Neural progenitor cell (in vitro differentiated cells): ENCODE results near the gene ATP10B. TPM values are rescaled to one million over a fixed set of nuclear protein-coding genes. Genes with fewer than 3 reads are reported as not detected.

Experiments
- DNase-seq: peaks from one replicate; pipeline ENCODE4 v3.0.0-alpha.2; 2016; ENCODE audit warnings: low spot score
- H2AFZ ChIP-seq: fragments of 200-600 bp; sonication (generic); replicated peaks from 2 replicates; pipeline ENCODE4 v1.6.1; 2016; ENCODE audit warnings: antibody characterized with exemption
- H3F3A ChIP-seq: fragments of 200-600 bp; sonication (generic); 2 replicates; pipeline ENCODE4 v1.6.1; 2016; ENCODE audit warnings: antibody characterized with exemption, low read depth
- H3K27ac ChIP-seq: fragments of 200-600 bp; sonication (generic); 2 replicates; pipeline ENCODE4 v1.5.1; 2016; ENCODE audit warnings: mild to moderate bottlenecking
- H3K27me3 ChIP-seq: fragments of 200-600 bp; sonication (generic); 2 replicates; pipeline ENCODE4 v1.6.1; 2016; ENCODE audit warnings: mild to moderate bottlenecking, moderate library complexity
- H3K36me3 ChIP-seq: fragments of 200-600 bp; sonication (generic); 2 replicates; pipeline ENCODE4 v1.5.1; 2016
- H3K4me1 ChIP-seq: fragments of 200-600 bp; sonication (generic); 2 replicates; pipeline ENCODE4 v1.6.1; 2016; ENCODE audit warnings: mixed run types
- H3K4me2 ChIP-seq: fragments of 200-600 bp; sonication (generic); 2 replicates; pipeline ENCODE4 v1.6.1; 2016
- H3K4me3 ChIP-seq: fragments of 200-600 bp; sonication (generic); 2 replicates; pipeline ENCODE4 v1.5.1; 2016
- H3K79me2 ChIP-seq: fragments of 200-600 bp; sonication (generic); 2 replicates; pipeline ENCODE4 v1.6.1; 2016; ENCODE audit warnings: low read depth
- H3K9ac ChIP-seq: fragments of 200-600 bp; sonication (generic); 2 replicates; pipeline ENCODE4 v1.6.1; 2016
- H3K9me3 ChIP-seq: fragments of 200-600 bp; sonication (generic); 2 replicates; pipeline ENCODE4 v1.5.1; 2016; ENCODE audit warnings: low read depth
- H4K20me1 ChIP-seq: fragments of 200-600 bp; sonication (generic); 2 replicates; pipeline ENCODE4 v1.6.1; 2016; ENCODE audit warnings: low read depth
- H3K27ac Mint-ChIP-seq: 3 replicates; pipeline ENCODE4 v1.8.0; 2021; ENCODE audit warnings: mixed read lengths
- H3K27me3 Mint-ChIP-seq: 2 replicates; pipeline ENCODE4 v1.8.0; 2022; ENCODE audit warnings: low read depth, mild to moderate bottlenecking, inconsistent platforms, moderate library complexity, mixed read lengths; ENCODE audit not compliant: insufficient read depth
- H3K36me3 Mint-ChIP-seq: 3 replicates; pipeline ENCODE4 v1.8.0; 2021; ENCODE audit warnings: mixed read lengths
- H3K4me1 Mint-ChIP-seq: 3 replicates; pipeline ENCODE4 v1.8.0; 2021; ENCODE audit warnings: mixed read lengths
- H3K4me3 Mint-ChIP-seq: 3 replicates; pipeline ENCODE4 v1.8.0; 2021; ENCODE audit warnings: mild to moderate bottlenecking, moderate library complexity, mixed read lengths
- H3K9me3 Mint-ChIP-seq: 3 replicates; pipeline ENCODE4 v1.8.0; 2020; ENCODE audit warnings: mixed read lengths
- EZH2 ChIP-seq: fragments of 200-600 bp; sonication (generic); IDR thresholded peaks from 2 replicates; pipeline ENCODE4 v1.6.1; 2017; ENCODE audit warnings: antibody characterized with exemption, mild to moderate bottlenecking, moderate library complexity
- EZH2phosphoT487 ChIP-seq: fragments of 200-600 bp; sonication (generic); IDR thresholded peaks from 2 replicates; pipeline ENCODE4 v1.6.1; 2017; ENCODE audit warnings: antibody characterized with exemption
- total RNA-seq: library from RNA; depleted of rRNA; stranded (reverse); fragments of >200 nt; gene quantifications from 2 replicates; pipeline ENCODE4 v1.2.3, GENCODE V29; 2015; ENCODE audit warnings: low replicate concordance
- TF ChIP-seq, protein P1 (sequence below): fragments of 200-600 bp; sonication (generic); IDR thresholded peaks from 2 replicates; pipeline ENCODE4 v1.5.1; 2017; ENCODE audit warnings: antibody characterized with exemption, mild to moderate bottlenecking

The ATP10B gene
- total RNA-seq, 1 donor from 2014 or later, result not detected

DNA sequence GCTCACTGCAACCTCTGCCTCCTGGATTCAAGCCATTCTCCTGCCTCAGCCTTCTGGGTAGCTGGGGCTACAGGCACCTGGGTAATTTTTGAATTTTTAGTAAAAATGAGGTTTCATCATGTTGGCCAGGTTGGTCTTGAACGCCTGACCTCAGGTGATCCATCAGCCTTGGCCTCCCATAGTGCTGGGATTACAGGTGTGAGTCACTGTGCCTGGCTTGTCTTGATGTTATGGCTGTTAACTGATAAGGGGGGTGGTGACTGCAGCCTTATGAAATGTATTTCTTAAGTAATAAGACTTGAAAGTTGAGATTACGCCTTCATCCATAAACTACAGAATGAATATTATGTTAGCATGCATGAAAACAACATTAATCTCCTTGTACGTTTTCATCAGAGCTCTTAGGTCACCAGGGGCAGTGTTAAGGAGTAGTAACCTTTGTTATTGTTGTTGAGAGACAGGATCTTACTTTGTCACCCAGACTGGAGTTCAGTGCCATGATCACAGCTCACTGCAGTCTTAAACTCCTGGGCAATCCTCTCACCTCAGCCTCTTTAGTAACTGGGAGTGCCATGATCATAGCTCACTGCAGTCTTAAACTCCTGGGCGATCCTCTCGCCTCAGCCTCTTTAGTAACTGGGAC is 148.3 kb downstream of the ATP10B start:
- peaks cover 3% of the 10 kb centered on the region for H3K4me1 Mint-ChIP-seq
- H3K36me3 Mint-ChIP-seq, result no peaks in the 10 kb centered on the region
- H3K27ac Mint-ChIP-seq, result no peak overlapping the region
- no peak overlapping the region for H2AFZ ChIP-seq
- H3K9me3 Mint-ChIP-seq, result peaks cover 2% of the 10 kb centered on the region
- no peaks in the 10 kb centered on the region for H3F3A ChIP-seq
- H3K36me3 ChIP-seq, result no peaks in the 10 kb centered on the region
- H4K20me1 ChIP-seq, result no peaks in the 10 kb centered on the region
- no peak for DNase-seq
- no peak overlapping the region for H3K4me3 ChIP-seq
- no peaks in the 10 kb centered on the region for H3K9me3 ChIP-seq
- no peaks in the 10 kb centered on the region for H3K27me3 Mint-ChIP-seq
- no peak overlapping the region for H3K4me3 Mint-ChIP-seq
- H3K27me3 ChIP-seq, result no peaks in the 10 kb centered on the region
- H3K27ac ChIP-seq, result no peak overlapping the region
- TF ChIP-seq, protein P1, sequence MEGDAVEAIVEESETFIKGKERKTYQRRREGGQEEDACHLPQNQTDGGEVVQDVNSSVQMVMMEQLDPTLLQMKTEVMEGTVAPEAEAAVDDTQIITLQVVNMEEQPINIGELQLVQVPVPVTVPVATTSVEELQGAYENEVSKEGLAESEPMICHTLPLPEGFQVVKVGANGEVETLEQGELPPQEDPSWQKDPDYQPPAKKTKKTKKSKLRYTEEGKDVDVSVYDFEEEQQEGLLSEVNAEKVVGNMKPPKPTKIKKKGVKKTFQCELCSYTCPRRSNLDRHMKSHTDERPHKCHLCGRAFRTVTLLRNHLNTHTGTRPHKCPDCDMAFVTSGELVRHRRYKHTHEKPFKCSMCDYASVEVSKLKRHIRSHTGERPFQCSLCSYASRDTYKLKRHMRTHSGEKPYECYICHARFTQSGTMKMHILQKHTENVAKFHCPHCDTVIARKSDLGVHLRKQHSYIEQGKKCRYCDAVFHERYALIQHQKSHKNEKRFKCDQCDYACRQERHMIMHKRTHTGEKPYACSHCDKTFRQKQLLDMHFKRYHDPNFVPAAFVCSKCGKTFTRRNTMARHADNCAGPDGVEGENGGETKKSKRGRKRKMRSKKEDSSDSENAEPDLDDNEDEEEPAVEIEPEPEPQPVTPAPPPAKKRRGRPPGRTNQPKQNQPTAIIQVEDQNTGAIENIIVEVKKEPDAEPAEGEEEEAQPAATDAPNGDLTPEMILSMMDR, result no peak
- TF ChIP-seq EZH2phosphoT487 (no peak), EZH2 (no peak)
- peaks cover 3% of the 10 kb centered on the region for H3K4me1 ChIP-seq
- no peaks in the 10 kb centered on the region for H3K79me2 ChIP-seq
- no peak overlapping the region for H3K9ac ChIP-seq
- H3K4me2 ChIP-seq, result no peak overlapping the region

DNA sequence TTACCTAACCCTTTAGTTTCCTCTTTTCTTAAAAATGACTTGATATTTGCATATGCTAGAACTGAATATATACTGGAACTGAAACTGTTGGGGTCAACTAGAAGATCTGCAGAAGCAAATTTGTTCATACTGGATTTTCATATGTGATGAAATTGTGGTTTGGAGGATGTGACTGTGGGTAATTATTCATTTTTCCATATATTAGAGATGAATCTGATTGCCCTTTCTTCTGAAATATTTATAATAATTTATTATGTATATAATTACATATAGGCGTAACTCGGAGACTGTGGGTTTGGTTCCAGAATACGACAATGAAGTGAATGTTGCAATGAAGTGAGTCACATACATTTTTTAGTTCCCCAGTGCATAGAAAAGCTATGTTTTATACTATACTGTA is 149.1 kb downstream of the ATP10B start:
- no peaks in the 10 kb centered on the region for H3K27me3 Mint-ChIP-seq
- Histone ChIP-seq H3K4me2 (no peak overlapping the region), H2AFZ (no peak overlapping the region), H3K9me3 (no peaks in the 10 kb centered on the region), H3K27ac (no peak overlapping the region), H3K4me3 (no peak overlapping the region), H4K20me1 (no peaks in the 10 kb centered on the region), H3K4me1 (peaks cover 3% of the 10 kb centered on the region), H3F3A (no peaks in the 10 kb centered on the region), H3K9ac (no peak overlapping the region), H3K27me3 (no peaks in the 10 kb centered on the region), H3K79me2 (no peaks in the 10 kb centered on the region), H3K36me3 (no peaks in the 10 kb centered on the region)
- H3K4me3 Mint-ChIP-seq, result no peak overlapping the region
- H3K9me3 Mint-ChIP-seq, result peaks cover 2% of the 10 kb centered on the region
- H3K4me1 Mint-ChIP-seq, result peaks cover 3% of the 10 kb centered on the region
- H3K27ac Mint-ChIP-seq, result no peak overlapping the region
- DNase-seq, result no peak
- TF ChIP-seq, protein P1, result no peak
- TF ChIP-seq EZH2 (no peak), EZH2phosphoT487 (no peak)
- no peaks in the 10 kb centered on the region for H3K36me3 Mint-ChIP-seq

DNA sequence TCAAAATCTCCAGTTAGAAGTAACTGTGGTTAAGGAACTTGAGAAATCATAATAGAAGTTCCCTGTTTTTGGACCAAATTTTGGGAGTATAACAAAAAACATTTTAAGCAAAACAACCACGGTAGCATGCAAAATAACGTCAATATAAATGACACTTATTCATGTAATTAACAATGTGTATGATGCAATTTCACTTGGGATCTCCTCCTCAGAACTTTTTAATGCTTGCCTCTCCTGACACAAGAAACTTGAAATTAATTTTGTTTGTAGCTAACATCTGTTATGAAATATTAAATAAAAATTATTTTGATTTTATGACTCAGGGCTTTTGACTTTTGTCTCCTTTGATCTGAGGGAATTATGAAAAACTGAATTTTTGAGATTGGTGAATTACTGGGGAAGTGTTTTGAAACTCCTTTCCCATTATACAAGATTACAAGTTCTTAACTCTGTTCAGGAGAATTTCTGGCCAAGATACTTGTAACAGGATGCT is 149.7 kb downstream of the ATP10B start:
- H3K4me2 ChIP-seq, result no peak overlapping the region
- H3K4me3 ChIP-seq, result no peak overlapping the region
- H3F3A ChIP-seq, result no peaks in the 10 kb centered on the region
- Mint-ChIP-seq H3K9me3 (peaks cover 2% of the 10 kb centered on the region), H3K27ac (no peak overlapping the region), H3K36me3 (no peaks in the 10 kb centered on the region), H3K27me3 (no peaks in the 10 kb centered on the region), H3K4me1 (peaks cover 3% of the 10 kb centered on the region), H3K4me3 (no peak overlapping the region)
- no peaks in the 10 kb centered on the region for H3K9me3 ChIP-seq
- TF ChIP-seq EZH2phosphoT487, result no peak
- TF ChIP-seq, protein P1, result no peak
- H3K27me3 ChIP-seq, result no peaks in the 10 kb centered on the region
- no peak overlapping the region for H3K27ac ChIP-seq
- H3K36me3 ChIP-seq, result no peaks in the 10 kb centered on the region
- H3K79me2 ChIP-seq, result no peaks in the 10 kb centered on the region
- no peak for DNase-seq
- no peak overlapping the region for H3K9ac ChIP-seq
- peaks cover 3% of the 10 kb centered on the region for H3K4me1 ChIP-seq
- no peak overlapping the region for H2AFZ ChIP-seq
- no peaks in the 10 kb centered on the region for H4K20me1 ChIP-seq
